Suppressor macrophage treated with lipopolysaccharide for 1 hour (primary cell): ENCODE measurements around the gene SDCBP2.

Source experiments
- DNase-seq, 3 donors: peaks; one replicate each; pipeline ENCODE4 v3.0.0-alpha.2; 2020 to 2022

Gene SDCBP2

DNA sequence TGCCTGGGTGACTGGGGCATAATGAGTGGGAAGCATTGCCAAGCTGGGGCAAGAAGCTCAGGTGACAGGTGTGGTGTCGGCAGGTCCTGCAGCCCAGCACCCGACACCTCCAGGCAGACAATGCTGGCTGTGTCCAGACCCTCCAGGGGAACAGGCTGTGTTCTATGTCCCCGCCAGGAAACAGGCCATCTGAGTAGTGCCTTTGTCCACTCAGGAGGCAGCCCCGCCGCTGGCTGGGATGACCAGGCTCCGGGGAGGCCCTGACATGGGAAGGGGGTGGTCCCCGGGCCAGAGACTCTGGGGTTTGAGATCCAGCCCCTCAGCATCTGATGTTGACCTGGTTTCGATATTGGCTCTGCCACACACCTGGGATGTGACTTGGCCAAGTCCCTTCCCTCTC lies 34.4 kb downstream of the SDCBP2 start:
- DNase-seq = no peak

DNA sequence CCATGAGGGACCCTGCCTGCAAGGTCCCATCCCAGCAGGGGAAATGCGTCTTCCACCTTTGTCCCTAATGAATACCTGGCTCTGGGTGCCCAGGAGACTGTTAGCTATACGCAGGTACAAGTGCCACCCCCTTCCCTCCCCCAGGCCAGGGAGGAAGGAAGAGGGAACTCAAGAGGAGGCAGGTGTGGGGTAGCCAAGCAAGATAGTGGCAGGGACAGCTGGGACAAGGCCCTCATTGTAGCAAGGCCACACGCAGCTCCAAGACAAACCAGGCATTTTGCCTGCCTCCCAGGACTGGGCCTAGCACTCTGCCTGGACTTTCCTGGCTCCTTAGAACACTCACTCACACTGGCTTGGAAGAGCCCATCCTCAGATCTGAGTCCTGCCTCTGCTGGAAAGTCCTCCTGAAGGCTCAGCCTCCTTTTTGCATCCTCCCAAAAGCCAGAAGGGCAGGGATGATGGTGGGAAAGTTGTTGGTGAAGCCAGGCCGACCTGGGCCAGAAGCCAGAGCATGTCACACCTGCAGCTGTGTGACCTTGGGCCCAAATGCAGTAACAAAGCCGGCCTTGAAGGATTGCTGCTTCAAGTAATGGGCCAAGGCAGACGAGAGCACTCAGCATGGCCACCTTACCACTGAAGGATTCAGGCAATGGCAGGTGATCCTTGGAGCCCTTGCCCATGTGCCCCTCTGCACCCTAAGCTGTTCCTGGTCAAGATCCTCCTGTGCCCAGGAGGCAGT lies 35.1 kb downstream of the SDCBP2 start:
- DNase-seq = no peak

DNA sequence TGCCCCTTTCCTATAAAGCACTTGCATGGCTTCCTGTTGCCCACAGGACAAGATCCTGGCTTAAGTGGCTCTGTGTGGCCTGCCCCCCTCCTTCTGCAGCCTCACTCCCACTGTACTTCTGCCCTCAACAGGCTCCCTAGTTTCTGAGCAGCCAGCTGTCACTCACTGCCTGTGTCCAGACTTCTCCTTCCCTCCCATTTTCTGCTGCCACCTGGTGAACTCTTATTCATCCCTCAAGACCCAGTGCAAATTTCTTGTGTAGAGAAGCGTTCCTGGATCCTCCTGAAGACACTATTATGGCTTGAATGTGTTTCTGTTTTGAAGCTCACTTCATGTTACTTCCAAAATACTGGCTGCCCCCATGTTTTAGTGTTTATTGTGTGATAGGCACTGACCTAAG lies 36.3 kb downstream of the SDCBP2 start:
- no peak for DNase-seq

DNA sequence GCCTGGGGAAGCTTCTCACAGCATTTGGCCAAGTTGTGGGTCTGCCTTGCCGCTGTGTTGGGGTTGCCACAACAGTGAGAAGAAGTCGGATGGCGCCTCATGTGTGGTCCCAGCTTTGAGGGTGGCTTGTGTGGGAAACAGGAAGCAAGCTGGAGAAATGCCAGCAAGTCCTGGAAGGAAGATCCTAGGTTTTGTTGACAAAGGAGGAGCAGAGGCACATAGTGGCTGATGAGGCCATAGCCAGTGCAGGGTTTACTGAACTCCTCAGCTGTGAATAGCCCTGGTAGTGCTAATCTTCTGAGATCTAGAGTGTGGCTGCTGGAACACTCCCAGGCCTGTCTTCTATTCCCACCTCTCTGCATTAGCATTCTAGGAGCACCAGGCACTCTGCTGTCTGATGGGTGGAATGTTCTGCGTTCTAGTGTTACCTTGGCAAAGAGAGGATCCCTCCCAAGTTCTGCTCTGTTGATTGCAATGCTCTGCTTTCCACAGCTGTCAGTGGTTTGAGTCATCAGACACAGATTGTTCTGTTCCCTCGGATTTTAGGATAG lies 37.7 kb downstream of the SDCBP2 start:
- DNase-seq = no peak

DNA sequence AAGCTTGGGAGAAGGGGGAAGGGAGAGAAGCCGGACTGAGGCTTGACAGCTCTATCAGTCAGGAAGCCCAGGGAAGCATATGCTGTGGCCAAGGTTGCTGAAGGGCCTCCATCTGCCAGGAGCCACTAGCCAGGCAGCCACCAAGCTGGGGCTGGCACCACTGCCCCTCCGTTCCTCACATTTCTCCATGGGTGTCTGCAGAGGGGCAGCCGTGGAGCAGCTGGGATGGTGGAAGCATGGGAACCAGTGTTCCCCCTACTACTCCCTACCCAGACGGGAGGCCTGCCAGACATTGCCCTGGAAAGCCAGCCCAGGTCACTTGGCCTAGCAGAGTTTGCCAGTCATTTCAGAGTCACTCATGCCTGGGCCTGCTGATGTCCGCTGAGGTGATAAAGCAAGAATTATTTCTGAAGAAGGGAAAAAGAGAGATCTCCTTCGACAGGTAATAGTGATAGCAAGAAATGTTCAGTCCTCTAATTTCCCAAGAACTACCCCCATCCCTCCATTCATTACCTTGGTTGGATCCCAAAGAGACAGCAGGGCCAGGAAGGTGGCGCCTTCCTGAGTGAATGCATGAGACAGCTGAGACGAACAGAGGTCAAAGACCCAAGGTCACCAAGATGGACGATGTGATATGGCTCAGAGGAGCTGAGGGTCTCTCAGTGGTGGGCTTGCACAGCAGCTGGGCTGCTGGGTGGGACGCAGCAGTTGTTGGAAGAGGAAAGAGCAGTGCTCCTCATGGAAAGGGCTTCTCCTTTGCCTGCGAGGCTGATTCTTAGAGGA lies 41.0 kb downstream of the SDCBP2 start:
- no peak for DNase-seq

DNA sequence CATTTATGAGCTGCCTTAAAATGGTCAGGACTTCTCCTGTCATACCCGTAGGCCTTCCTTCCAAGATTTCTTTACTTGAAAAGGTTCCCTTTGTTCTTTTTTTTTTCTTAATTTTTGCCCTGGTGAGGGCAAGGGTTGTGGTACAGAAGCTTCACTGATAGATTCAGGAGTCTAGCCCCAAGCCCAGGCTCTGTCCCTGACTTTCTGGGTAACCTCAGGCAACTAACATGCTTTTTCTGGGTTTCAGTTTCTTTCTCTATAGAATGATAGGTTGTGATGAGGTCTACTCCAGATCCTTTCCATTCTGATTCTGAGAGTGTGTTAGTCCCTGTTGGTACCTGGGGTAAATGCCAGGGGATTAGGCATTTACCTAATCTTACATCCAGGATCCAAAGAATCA lies 41.6 kb downstream of the SDCBP2 start:
- no peak for DNase-seq

DNA sequence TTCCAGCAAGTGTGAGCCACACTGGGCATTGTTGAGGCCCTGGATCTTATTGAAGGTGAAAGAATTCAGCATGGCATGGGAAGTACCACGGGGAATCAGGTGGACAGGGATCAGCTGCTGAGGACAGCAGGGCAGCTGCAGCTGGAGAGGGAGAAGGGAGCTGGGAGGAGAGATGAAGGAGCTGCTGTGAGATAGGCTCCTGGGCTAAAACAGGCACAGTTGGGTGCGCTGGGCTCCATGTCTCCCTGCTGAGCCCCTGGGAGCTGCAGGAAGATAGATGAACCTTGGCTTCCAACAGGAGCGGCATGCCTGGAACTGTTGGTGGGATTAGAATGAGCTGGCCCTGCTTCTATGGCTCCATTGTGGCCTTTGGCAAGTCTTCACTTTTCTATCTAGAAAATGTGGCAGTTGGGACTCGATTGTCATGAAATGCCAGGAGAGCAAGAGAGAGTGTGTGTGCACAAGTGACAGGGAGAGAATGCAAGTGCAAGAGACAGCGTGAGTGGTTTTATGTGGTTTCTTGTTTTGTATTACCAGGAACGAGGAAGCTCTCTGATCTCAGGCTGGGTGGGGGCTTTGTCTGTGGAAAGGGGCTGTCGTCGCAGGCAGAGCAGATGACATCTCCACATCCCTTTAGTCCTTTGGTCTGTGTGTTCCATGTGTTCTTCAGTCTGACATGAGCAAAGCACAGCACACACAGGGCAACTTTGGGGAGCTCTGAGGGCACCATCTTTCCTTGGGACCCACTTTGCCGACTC lies 42.5 kb downstream of the SDCBP2 start:
- DNase-seq = no peak

DNA sequence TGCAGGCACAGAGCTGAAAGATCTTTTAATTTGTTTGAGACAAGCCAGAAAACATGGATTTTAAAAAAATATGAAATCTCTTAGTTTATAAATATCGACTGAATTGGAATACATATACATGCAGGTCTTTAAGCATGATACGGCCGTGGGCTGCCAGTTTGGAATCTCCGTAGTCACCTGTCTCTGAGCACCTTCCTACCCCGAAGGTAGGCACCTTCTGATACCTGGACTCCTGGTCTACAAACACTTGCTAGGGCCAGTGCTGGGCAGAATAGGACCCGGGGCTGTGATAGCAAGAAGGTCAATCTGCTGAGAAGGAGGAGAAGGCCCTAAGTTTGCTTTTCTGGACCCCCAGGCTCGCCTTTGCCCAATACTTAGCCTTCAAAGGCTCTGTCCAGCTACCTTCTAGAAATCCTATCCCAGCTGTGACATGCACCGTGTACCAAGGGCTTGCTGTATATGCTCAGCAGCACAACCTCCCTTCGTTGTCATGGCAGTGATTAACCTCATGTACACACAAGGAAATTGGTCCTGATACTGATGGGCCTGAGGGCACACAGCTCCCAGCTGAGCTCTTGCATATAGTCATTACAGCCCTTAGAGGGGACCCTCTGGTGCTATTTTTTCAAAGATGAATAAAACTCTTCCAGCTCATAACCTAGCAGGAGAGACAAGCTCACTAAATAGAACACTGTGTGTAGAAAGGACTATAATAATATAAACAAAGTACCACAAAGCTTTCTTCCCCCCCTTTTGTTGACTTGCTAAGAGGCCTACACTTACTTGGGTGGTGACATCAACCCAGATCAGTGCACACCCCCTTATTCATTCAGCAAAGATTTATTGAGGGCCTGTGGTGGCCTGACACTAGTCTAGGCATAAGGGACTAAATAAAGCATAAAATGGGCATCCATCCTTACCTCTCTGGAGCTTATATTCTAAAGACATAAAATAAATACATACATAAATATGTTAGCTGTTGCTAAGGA lies 45.1 kb downstream of the SDCBP2 start:
- no peak for DNase-seq

DNA sequence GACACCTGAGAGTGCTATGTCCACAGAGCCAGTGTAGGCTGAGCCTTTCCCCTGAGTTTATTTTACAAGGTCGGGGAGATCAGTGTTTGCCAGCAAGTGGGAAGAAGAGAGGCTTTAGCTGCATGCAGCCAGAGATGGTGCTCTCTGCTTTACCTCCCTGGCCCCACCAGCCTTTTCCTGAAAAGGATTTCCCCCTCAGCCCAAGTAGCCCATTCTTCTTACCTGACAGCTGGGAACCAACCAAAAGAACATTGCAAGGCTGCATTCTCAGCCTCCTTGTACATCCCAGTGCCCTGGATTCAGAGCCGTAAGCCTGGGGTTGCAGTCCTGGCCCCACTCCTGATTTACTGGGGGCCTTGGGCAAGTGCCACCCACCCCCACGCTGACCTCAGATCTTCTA lies 46.0 kb downstream of the SDCBP2 start:
- no peak for DNase-seq

DNA sequence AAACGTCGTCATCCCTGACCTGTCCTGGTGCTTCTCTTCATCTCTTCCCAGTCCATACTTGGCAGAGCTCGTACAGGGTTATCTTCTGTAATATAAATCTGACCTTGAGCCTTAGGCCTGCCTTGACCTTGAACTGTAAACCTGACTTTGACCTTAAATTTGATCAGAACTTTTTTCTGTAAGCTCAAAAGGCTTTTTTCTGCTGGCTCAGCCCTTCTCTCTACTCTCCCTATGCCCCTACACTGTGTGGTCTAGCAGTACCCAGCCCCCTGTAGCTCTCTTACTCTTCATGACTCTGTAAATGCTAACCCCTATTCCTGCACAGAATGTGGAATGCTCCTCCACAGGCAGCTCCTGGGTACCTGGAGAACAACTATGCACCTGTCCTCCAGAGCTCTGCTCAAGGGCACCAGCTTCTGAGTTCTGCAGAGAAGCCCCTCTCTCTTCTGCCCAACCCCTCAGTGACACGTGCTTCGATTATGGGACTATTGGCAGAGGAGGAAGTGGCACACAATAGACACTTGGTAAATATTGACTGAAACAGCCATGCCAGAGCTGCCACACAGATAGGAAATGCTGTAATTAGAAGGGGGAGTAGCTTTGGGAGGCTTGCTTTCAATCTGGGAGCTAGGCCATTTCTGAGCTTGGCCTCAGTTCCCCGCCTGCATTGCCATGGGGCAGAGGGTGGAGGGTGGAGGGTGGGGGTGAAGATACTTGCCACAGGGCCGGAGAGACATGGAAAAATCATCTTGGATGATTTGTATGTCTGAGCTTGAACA lies 47.5 kb downstream of the SDCBP2 start:
- no peak for DNase-seq

DNA sequence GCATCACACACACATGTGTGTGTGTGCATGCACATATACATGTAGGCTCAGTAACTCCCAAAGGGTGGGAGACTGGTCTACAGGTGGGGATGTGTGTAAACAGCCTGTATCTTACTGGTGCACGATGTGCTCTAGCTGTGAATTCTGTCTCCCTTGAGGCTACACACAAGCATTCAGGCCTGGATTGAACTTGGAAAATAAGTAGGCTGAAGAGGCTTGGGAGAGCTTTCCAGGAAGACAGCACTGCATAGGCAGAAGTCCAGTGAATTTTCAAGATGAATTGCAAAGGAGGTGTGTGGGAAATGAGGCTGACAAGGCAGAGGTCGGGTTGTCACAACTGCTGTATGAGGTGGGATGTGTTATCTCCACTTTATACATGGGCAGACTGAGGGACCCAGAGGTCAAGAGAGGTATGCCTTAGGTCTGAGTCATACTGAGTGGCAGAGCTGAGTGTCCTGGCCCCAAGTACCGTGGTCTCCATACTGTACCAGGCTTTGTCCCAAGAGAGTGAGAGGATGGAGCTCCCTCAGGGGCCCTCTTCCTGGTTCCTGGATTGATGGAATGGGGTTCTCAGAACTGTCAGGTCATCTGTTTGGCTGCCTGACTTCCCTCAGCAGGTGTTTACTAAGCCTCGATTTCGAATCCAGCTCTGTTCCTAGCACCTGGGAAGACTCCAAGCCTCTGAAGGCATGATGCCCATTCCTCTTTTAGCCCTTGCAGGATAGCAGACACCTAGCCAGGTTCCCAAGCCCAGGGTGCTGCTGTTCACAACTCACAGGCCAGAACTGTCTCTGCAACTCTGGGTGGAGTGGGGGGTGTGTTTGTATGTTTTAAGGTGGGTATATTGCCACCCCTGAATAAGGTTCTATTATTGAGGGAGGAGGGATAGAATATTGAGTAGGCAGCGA lies 48.5 kb downstream of the SDCBP2 start:
- DNase-seq = no peak

DNA sequence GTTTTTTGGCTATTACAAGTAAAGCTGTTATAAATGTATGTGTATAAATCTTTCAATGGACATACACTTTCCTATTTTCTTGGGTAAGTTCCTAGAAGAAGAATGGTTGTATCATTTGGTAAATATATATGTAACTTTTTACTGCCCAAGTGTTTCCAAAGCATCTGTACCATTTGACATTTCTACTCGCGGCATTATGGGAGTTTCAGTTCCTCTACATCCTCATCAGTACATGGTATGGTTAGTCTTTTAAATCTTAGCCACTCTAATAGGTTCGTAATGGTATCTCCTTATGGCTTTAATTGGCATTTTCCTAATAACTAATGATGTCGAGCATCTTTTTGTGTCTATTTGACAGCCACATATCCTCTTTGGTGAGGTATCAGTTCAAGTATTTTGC lies 49.9 kb downstream of the SDCBP2 start:
- no peak for DNase-seq

DNA sequence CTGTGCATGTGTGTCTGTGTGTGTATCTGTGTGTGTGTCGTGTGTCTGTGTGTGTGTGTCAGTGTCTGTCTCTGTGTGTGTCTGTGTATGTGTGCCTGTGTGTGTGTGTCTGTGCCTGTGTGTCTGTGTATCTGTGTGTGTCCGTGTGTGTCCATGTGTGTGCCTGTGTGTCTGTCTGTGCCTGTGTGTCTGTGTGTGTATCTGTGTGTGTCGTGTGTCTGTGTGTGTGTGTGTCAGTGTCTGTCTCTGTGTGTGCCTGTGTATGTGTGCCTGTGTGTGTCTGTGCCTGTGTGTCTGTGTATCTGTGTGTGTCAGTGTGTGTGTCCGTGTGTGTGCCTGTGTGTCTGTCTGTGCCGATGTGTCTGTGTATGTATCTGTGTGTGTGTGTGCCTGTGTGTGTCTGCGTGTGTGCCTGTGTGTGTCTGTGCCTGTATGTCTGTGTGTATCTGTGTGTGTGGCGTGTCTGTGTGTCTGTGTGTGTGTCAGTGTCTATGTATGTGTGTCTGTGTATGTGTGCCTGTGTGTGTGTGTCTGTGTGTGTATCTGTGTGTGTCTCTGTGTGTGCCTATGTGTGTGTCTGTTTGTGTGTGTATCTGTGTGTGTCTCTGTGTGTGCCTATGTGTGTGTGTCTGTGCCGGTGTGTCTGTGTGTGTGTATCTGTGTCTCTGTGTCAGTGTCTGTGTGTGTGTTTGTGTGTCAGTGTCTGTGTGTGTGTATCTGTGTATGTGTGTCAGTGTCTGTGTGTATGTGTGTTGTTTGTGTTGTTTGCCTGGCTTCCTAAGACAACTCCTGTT lies 51.2 kb downstream of the SDCBP2 start:
- no peak for DNase-seq

DNA sequence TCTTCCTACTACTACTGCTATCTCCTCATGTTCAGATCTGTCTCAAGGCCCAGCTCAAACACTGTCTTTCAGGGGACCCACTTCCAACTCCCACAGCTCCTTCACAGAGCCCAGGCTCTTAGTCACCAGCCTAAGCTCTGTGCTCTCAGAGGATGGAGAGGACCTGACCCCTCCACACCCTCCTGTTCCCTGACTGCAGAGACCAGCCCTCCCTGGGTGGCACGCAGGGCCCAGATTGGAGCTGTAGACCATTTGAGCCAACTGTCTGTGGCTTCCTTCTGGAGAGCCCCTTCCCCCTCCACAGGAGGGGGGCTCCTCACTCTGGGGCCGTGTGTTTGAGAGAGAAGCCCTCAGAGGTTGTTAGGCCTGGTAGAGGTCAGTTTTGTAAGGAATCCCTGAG lies 53.0 kb downstream of the SDCBP2 start:
- DNase-seq = no peak

DNA sequence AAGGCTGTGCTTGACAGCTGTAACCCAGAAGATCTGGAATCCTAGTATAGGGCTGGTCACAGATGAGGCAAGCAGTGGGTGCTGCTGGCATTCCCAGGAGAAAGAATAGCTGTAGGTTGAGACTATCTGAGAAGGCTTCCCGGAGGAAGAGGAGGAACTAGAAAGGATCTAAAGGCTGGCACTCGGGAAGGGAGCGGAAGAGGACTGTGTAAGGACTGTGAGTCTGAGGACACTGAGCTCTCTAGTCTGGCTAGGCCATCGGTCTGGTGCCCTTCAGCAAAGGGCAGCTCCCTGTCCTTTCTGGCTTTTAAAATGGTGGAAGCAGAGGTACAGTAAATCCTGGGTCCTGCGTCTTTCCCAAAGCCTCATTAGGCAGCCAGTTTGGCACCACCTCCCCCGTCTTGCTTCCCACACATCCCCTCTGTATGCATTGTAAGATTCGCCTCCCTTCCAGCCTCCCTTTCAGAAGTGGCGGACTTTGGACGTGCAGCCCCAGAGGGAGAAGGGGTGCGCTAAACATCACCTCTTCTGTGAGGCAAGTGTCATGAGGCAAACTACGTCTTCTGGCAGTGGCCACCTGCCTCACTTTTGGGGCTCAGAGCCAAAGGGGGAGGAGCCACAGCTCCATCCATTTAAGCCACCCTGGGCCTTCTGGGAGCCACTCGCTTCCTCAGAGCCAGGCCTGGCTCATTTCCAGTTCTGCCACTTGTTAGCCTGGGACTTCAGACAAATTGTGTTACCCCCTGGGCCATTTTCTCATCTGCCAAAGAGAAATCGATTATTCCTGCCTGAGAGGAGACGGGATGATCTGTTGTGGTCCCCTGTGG lies 54.2 kb downstream of the SDCBP2 start:
- DNase-seq = no peak

DNA sequence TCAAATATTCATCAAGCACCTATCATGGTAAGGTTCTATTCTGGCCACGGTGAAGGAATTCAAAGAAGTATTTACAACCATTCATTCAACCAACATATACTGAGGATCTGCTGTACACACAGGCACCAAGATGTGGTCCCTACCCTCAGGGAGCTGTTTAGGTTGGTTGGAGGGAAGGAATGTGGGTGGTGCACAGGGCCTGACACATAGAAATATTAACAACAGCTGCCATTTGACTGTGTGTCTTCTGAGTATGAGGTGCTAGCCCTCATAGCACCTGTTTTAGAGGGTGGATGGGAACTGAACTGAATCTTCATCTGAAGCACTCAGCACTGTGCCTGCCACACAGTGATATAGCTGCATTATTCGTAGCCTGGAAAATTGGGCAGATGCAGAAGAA lies 55.6 kb downstream of the SDCBP2 start:
- no peak for DNase-seq

DNA sequence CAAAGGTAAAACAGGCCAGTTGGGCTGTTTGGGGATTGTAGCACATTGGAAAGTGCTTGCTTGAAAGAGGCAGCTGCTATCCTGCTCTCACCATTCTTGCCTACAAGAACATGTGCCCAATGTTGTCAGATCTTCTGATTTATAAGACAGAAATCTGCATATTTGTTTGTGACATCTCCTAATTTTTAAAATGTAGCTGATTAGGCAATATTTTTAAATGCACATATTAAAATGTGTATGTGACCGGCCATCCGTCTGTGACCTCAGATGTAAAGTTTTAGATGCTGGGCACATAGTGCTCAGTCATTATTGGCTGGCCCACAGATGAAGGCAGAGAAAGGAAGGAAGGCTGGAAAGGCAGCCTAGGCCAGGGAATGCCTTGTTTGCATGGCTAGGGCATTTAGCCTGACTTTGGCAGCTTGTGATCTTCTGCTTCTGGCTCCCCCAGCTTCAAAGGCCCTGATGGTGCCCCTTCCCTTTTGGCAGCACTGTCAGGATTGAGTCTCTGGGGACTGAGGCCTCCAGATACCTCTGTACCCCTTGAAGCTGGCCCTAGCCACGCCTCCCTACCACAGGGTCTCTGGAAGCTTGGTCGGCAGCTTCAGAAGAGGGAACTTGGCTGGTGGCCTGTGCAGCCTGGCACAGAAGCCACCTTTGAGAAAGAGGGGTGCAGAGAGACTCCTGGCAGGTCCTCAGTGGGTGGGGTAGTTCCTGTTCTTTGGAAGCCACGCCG lies 56.4 kb downstream of the SDCBP2 start:
- no peak for DNase-seq

DNA sequence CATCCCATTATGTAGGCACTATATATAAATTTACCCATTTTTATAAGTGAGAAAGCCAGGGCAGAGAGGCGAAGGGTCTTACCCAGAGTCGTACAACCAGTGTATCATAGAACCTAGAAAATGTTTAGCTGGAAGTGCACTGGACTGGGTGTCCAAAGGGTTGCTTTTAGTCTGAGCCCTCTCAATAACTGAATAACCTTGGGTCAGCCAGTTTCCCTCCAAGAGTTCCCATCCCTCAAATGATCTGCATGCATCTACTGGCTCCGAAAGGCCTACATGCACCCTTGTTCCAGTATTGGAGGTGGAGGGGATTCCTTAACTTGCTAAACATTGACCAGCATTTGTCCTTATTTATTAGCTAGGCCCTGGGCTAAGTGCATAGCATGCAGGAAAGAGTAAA lies 59.1 kb downstream of the SDCBP2 start:
- no peak for DNase-seq
